IMR-90 (cell line): Measurements from ENCODE around the gene FAM168A. TPM values are rescaled to one million over a fixed set of nuclear protein-coding genes. Genes with fewer than 3 reads are reported as not detected.

ENCODE experiments used
- ATAC-seq: fragments of 200-7000 bp; cut with Tn5 transposase; 2 replicates; pipeline ENCODE4 v1.9.1; 2020; ENCODE audit warnings: low read depth, mild to moderate bottlenecking, moderate library complexity
- BruUV-seq: library from RNA; stranded (reverse); fragments of 400-500 nt; replicated peaks from 2 replicates; lab custom pipeline; 2021; lab: Mats Ljungman, UMichigan
- CTCF ChIA-PET: fragments of 300-600 bp; formaldehyde crosslinking; extraction: SDS; loops from one replicate; lab custom pipeline; 2021; ENCODE audit warnings: antibody characterized with exemption; lab: Yijun Ruan, JAX
- POLR2A ChIA-PET: fragments of 300-600 bp; sonication (Branson Sonifier 250); formaldehyde crosslinking; loops from one replicate; lab custom pipeline; 2022; ENCODE audit warnings: antibody characterized with exemption; ENCODE audit not compliant: unreplicated experiment; lab: Charles Lee
- DNase-seq: peaks from one replicate; pipeline ENCODE4 v3.0.0; 2013
- H2AFZ ChIP-seq: replicated peaks from 2 replicates; pipeline ENCODE3; 2013; ENCODE audit warnings: low read length, mild to moderate bottlenecking; ENCODE audit not compliant: poor library complexity
- H2AK5ac ChIP-seq: 2 replicates; pipeline ENCODE4 v1.6.1; 2013; ENCODE audit warnings: low read depth, low read length, inconsistent platforms
- H2AK9ac ChIP-seq: replicated peaks from 2 replicates; pipeline ENCODE3; 2013; ENCODE audit warnings: mild to moderate bottlenecking, low read depth, low read length, moderate library complexity; ENCODE audit not compliant: poor library complexity
- H2BK120ac ChIP-seq: 2 replicates; pipeline ENCODE4 v1.6.1; 2013; ENCODE audit warnings: low read depth, low read length, inconsistent platforms
- H2BK15ac ChIP-seq: 3 replicates; pipeline ENCODE4 v1.6.1; 2013; ENCODE audit warnings: low read depth, low read length, inconsistent platforms
- H2BK20ac ChIP-seq: 2 replicates; pipeline ENCODE4 v1.6.1; 2013; ENCODE audit warnings: low read depth, mild to moderate bottlenecking, inconsistent platforms, low read length, moderate library complexity
- H2BK5ac ChIP-seq: 2 replicates; pipeline ENCODE4 v1.6.1; 2013; ENCODE audit warnings: mild to moderate bottlenecking, low read depth, low read length, inconsistent platforms; ENCODE audit not compliant: poor library complexity, severe bottlenecking
- H3K14ac ChIP-seq: replicated peaks from 2 replicates; pipeline ENCODE4 v1.6.1; 2013; ENCODE audit warnings: low read depth, low read length, inconsistent platforms
- H3K18ac ChIP-seq: 2 replicates; pipeline ENCODE4 v1.6.1; 2013; ENCODE audit warnings: low read depth, low read length, control low read depth
- H3K23ac ChIP-seq: 2 replicates; pipeline ENCODE4 v1.6.1; 2013; ENCODE audit warnings: low read depth, low read length, inconsistent platforms
- H3K27ac ChIP-seq: 2 replicates; pipeline ENCODE4 v1.5.1; 2013; ENCODE audit warnings: mild to moderate bottlenecking, control low read depth, low read length; ENCODE audit not compliant: insufficient read depth
- H3K27me3 ChIP-seq: 2 replicates; pipeline ENCODE4 v1.6.1; 2013; ENCODE audit warnings: low read length; ENCODE audit not compliant: control insufficient read depth, insufficient read depth
- H3K36me3 ChIP-seq: 2 replicates; pipeline ENCODE4 v1.6.1; 2013; ENCODE audit warnings: low read length, mixed read lengths; ENCODE audit not compliant: control insufficient read depth, insufficient read depth
- H3K4ac ChIP-seq: 2 replicates; pipeline ENCODE4 v1.6.1; 2013; ENCODE audit warnings: low read depth, low read length, inconsistent platforms
- H3K4me1 ChIP-seq: 2 replicates; pipeline ENCODE4 v1.6.1; 2013; ENCODE audit warnings: low read length, mixed read lengths; ENCODE audit not compliant: control insufficient read depth, insufficient read depth
- H3K4me2 ChIP-seq: 2 replicates; pipeline ENCODE4 v1.6.1; 2013; ENCODE audit warnings: low read depth, mild to moderate bottlenecking, control low read depth, low read length, moderate library complexity
- H3K4me3 ChIP-seq: 2 replicates; pipeline ENCODE4 v1.5.1; 2013; ENCODE audit warnings: low read depth, mild to moderate bottlenecking, control low read depth, low read length, moderate library complexity; ENCODE audit not compliant: insufficient read depth
- H3K56ac ChIP-seq: 2 replicates; pipeline ENCODE4 v1.6.1; 2013; ENCODE audit warnings: low read length, inconsistent platforms; ENCODE audit not compliant: insufficient read depth; ENCODE audit errors: extremely low read depth
- H3K79me1 ChIP-seq, 2 experiments: 2 replicates each; pipeline ENCODE4 v1.6.1; 2013; ENCODE audit warnings: low read length in 2 of 2, inconsistent platforms in 1 of 2, low read depth in 1 of 2
- H3K9ac ChIP-seq: 2 replicates; pipeline ENCODE4 v1.6.1; 2013; ENCODE audit warnings: low read depth, low read length, control low read depth
- H3K9me1 ChIP-seq: 2 replicates; pipeline ENCODE4 v1.6.1; 2013; ENCODE audit warnings: low read length, inconsistent platforms; ENCODE audit not compliant: insufficient read depth
- H3K9me3 ChIP-seq: 2 replicates; pipeline ENCODE4 v1.6.1; 2013; ENCODE audit warnings: low read length; ENCODE audit not compliant: control insufficient read depth, insufficient read depth
- H4K20me1 ChIP-seq: 2 replicates; pipeline ENCODE4 v1.6.1; 2013; ENCODE audit warnings: low read length, inconsistent platforms; ENCODE audit not compliant: insufficient read depth
- H4K5ac ChIP-seq: 2 replicates; pipeline ENCODE4 v1.6.1; 2013; ENCODE audit warnings: mild to moderate bottlenecking, low read depth, low read length, control low read depth
- H4K8ac ChIP-seq, 2 experiments: 2 replicates each; pipeline ENCODE4 v1.6.1; 2013; ENCODE audit warnings: low read depth in 2 of 2, low read length in 2 of 2, control low read depth in 1 of 2, inconsistent platforms in 1 of 2
- H4K91ac ChIP-seq: 2 replicates; pipeline ENCODE4 v1.6.1; 2013; ENCODE audit warnings: low read depth, low read length, inconsistent platforms; ENCODE audit not compliant: insufficient read depth
- CEBPB ChIP-seq: IDR thresholded peaks from 2 replicates; pipeline ENCODE4 v1.6.1; 2012; ENCODE audit warnings: low read depth, low read length, improper control_type of control experiment
- CHD1 ChIP-seq: IDR thresholded peaks from 2 replicates; pipeline ENCODE4 v1.6.1; 2012; ENCODE audit warnings: low read depth, low read length, improper control_type of control experiment
- MAFK ChIP-seq: IDR thresholded peaks from 2 replicates; pipeline ENCODE4 v1.6.1; 2012; ENCODE audit warnings: low read depth, low read length, improper control_type of control experiment
- MXI1 ChIP-seq: IDR thresholded peaks from 2 replicates; pipeline ENCODE4 v1.6.1; 2012; ENCODE audit warnings: low read depth, mild to moderate bottlenecking, low read length, moderate library complexity, borderline replicate concordance
- POLR2A ChIP-seq: IDR thresholded peaks from 2 replicates; pipeline ENCODE4 v1.6.1; 2012; ENCODE audit warnings: mild to moderate bottlenecking, low read depth, low read length
- RCOR1 ChIP-seq: IDR thresholded peaks from 2 replicates; pipeline ENCODE4 v1.6.1; 2012; ENCODE audit warnings: mild to moderate bottlenecking, low read length, improper control_type of control experiment; ENCODE audit not compliant: insufficient replicate concordance
- SMC3 ChIP-seq: fragments of 150-350 bp; IDR thresholded peaks from 2 replicates; pipeline ENCODE4 v1.6.1; 2016; ENCODE audit warnings: low read depth, mild to moderate bottlenecking, antibody characterized with exemption, low read length, moderate library complexity
- WGBS, 2 experiments: methylation state at CpG; one replicate each; pipeline versions ENCODE4 v1.1.5 to v1.1.7; 2013; ENCODE audit warnings: missing lambda C conversion rate in 2 of 2; ENCODE audit not compliant: insufficient read length in 1 of 2; ENCODE audit errors: extremely low coverage in 2 of 2; 5-methylcytosine and 5-hydroxymethylcytosine counted together
- dilution Hi-C: fragments of 300-500 bp; cut with HindIII; formaldehyde crosslinking; loops from one replicate; pipeline ENCODE4 v1.14.3; 2018; ENCODE audit warnings: low sequenced_read_pairs; ENCODE audit not compliant: unreplicated experiment
- in situ Hi-C: fragments of 300-500 bp; cut with MboI; formaldehyde crosslinking; loops from 3 replicates; pipeline ENCODE4 v1.14.3; 2019; ENCODE audit warnings: low sequenced_read_pairs, inconsistent platforms, mixed read lengths
- intact Hi-C: fragments of 100-400 bp; cut with micrococcal nuclease; formaldehyde crosslinking; loops from 2 replicates; pipeline ENCODE4 v1.10.0; 2022
- polyA plus RNA-seq, 3 experiments: library from polyadenylated mRNA; depleted of rRNA; stranded (reverse); fragments of >200 nt; gene quantifications; 2 replicates each; pipeline ENCODE4 v1.2.3, GENCODE V29; 2012; ENCODE audit warnings: low replicate concordance in 1 of 3
- total RNA-seq: library from RNA; depleted of rRNA; stranded (reverse); fragments of >200 nt; gene quantifications from 2 replicates; pipeline ENCODE4 v1.2.3, GENCODE V29; 2012
- TF ChIP-seq, protein P1 (sequence below): fragments of 150-350 bp; IDR thresholded peaks from 2 replicates; pipeline ENCODE4 v1.6.1; 2016; ENCODE audit warnings: low read depth, mild to moderate bottlenecking, low read length, moderate library complexity, borderline replicate concordance

FAM168A gene
- total and polyA plus RNA-seq, 2 of the 4 experiments (the other 2 are of a cell fraction), result 13.1 to 22.8 TPM

DNA sequence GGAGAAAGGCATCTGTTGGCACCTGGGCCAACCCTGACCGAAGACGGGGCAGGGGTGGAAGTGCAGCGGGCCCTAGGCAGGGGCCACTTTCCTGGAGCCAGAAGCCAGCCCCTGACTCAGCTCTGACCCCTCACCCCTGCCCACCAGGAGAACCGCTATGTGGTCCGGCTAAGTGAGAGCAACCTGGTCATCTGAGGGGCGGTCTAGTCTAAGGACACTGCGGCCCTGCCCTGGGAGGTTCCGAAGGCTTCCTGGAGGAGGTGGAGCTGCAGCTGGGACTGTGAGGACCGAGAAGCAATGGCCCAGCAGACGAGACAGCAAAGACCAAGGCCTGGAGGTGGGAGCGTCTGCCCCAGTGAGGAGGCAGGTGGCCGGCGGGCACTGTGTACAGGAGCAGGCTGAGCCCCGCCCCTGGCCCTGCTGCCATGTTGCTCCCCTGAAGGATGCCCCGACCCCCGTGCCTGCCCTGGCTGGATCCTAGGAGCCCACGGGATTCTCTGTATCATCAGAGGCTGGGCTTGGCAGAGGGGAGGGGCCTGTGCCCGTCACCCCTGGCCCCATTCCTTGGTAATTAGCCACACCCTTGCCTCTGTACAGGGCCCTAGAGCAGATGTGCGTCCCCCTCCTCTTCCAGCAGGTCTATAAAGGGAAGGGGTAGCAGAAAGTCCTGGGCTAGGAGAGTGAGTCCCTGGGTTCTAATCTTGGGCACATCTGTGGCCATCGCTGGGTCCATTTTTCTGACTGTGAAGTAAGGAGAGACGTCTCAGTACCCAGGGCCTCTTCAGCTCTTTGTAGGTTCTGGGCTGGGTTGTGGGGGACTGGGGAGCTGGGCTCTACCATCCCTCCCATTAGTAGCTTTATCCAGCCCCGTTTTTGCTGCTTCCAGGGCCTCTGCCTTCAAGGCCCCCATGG is 202.4 kb downstream of the FAM168A start:
- WGBS, 2 experiments, result 77% methylated on average over 7 of the region's 22 CpGs; no CpG with 5 or more reads in 1 of the 2 experiments
- no peak overlapping the region for H3K4me2 ChIP-seq
- ChIA-PET POLR2A (no interaction called here), CTCF (interaction anchor here (2.9 kb wide), 1 partner anchor 44 kb away, joined by 16 read pairs; no protein-coding TSS in a partner anchor)
- H3K4me3 ChIP-seq, result no peak overlapping the region
- H2AFZ ChIP-seq, result no peak overlapping the region
- ATAC-seq (no peak), DNase-seq (no peak)
- in situ Hi-C loops (no loop called here), dilution Hi-C loops (no loop called here), intact Hi-C loops (no loop called here)
- no peak overlapping the region for H3K18ac ChIP-seq
- H3K23ac ChIP-seq, result no peak overlapping the region
- H3K27me3 ChIP-seq, result no peaks in the 10 kb centered on the region
- H4K5ac ChIP-seq, result no peak overlapping the region
- peaks cover 6% of the 10 kb centered on the region; the same call in 1 of the 2 replicates for H3K4me1 ChIP-seq
- no peak overlapping the region for H2BK20ac ChIP-seq
- no peak overlapping the region for H3K9ac ChIP-seq
- H2BK5ac ChIP-seq, result no peak overlapping the region
- no TSS peak for BruUV-seq
- H2AK5ac ChIP-seq, result no peak overlapping the region
- no peak overlapping the region for H4K91ac ChIP-seq
- no peak overlapping the region for H2BK120ac ChIP-seq
- TF ChIP-seq RCOR1 (no peak), POLR2A (no peak), MAFK (no peak), CEBPB (no peak), CHD1 (no peak), MXI1 (no peak), SMC3 (no peak)
- TF ChIP-seq, protein P1, sequence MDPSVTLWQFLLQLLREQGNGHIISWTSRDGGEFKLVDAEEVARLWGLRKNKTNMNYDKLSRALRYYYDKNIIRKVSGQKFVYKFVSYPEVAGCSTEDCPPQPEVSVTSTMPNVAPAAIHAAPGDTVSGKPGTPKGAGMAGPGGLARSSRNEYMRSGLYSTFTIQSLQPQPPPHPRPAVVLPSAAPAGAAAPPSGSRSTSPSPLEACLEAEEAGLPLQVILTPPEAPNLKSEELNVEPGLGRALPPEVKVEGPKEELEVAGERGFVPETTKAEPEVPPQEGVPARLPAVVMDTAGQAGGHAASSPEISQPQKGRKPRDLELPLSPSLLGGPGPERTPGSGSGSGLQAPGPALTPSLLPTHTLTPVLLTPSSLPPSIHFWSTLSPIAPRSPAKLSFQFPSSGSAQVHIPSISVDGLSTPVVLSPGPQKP, result no peak
- H3K14ac ChIP-seq, result no peak overlapping the region
- H3K9me3 ChIP-seq, result no peaks in the 10 kb centered on the region
- no peaks in the 10 kb centered on the region; the same call in none of the 2 replicates for H3K9me1 ChIP-seq
- H2BK15ac ChIP-seq, result no peak overlapping the region
- no peak overlapping the region for H4K8ac ChIP-seq
- peaks cover 8% of the 10 kb centered on the region for H4K20me1 ChIP-seq
- no peak overlapping the region for H3K27ac ChIP-seq
- H2AK9ac ChIP-seq, result no peak overlapping the region
- H3K79me1 ChIP-seq, result peaks cover 0 to 10% of the 10 kb centered on the region in 2 experiments; a peak in 1 of 4 replicates
- no peak overlapping the region for H3K56ac ChIP-seq
- H3K36me3 ChIP-seq, result peaks cover 4% of the 10 kb centered on the region; the same call in 1 of the 2 replicates
- no peak overlapping the region for H3K4ac ChIP-seq
